ENCODE results near the gene ADARB1. TPM values are rescaled to one million over a fixed set of nuclear protein-coding genes. Genes with fewer than 3 reads are reported as not detected.

Gene ADARB1
- total RNA-seq, 1 donor from 2014 or later: 25.8 TPM

DNA sequence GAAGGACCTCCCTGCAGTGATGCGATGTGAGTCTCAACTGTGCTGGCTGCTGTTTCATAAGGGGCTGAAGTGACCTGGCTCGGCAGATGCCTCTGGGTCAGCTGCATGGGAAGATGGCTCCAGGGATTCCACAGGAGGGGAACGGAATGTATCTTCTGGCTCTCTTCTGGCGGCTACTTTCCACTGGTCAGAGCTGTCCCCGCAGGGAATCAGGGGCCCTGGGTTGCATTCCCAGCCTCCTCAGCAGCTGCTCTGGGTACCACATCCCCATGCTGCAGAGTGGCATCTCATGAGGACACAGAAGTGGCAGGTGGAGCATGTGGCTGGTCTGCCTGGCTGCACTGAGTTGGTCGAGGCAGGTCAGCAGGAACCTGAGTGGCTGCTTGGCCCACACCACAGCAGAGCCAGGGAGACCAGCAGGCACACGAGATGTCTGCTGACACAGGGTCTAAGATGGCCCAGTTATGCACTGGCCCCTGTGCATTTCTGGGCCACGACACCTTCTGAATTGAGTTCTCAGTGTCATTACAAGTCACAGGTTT is 170.5 kb downstream of the ADARB1 start:
- Mint-ChIP-seq H3K4me1 (ENCODE audit: low read depth, unreplicated experiment) (no peaks in the 10 kb centered on the region), H3K4me3 (ENCODE audit: unreplicated experiment) (no peak overlapping the region), H3K27ac (ENCODE audit: unreplicated experiment) (no peak overlapping the region), H3K9me3 (ENCODE audit: unreplicated experiment) (peaks cover 21% of the 10 kb centered on the region), H3K27me3 (ENCODE audit: low read depth, unreplicated experiment) (peaks cover 12% of the 10 kb centered on the region), H3K36me3 (ENCODE audit: low read depth, unreplicated experiment) (peaks cover 2% of the 10 kb centered on the region)
- no peaks in the 10 kb centered on the region for H3K36me3 ChIP-seq (ENCODE audit: insufficient read depth, low read length)
- DNase-seq (ENCODE audit: low read depth): no peak
- TF ChIP-seq EZH2 (IDR thresholded peaks at IDR 0.05; ENCODE audit: insufficient read depth, low read length): no peak
- TF ChIP-seq, protein P1, sequence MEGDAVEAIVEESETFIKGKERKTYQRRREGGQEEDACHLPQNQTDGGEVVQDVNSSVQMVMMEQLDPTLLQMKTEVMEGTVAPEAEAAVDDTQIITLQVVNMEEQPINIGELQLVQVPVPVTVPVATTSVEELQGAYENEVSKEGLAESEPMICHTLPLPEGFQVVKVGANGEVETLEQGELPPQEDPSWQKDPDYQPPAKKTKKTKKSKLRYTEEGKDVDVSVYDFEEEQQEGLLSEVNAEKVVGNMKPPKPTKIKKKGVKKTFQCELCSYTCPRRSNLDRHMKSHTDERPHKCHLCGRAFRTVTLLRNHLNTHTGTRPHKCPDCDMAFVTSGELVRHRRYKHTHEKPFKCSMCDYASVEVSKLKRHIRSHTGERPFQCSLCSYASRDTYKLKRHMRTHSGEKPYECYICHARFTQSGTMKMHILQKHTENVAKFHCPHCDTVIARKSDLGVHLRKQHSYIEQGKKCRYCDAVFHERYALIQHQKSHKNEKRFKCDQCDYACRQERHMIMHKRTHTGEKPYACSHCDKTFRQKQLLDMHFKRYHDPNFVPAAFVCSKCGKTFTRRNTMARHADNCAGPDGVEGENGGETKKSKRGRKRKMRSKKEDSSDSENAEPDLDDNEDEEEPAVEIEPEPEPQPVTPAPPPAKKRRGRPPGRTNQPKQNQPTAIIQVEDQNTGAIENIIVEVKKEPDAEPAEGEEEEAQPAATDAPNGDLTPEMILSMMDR (IDR thresholded peaks at IDR 0.05; ENCODE audit: insufficient read depth, low read depth, low read length): no peak
- H3K4me3 ChIP-seq (ENCODE audit: insufficient read depth, low read depth, low read length): no peak overlapping the region
- no peak overlapping the region for H2AFZ ChIP-seq (ENCODE audit: low read depth, low read length)
- peaks cover 4% of the 10 kb centered on the region for H3K4me1 ChIP-seq (ENCODE audit: insufficient read depth, low read length)
- no peak overlapping the region for H3K4me2 ChIP-seq (ENCODE audit: low read length)
- H3K27ac ChIP-seq (ENCODE audit: low read depth, low read length): no peak overlapping the region
- no peak overlapping the region for H3K9ac ChIP-seq (ENCODE audit: low read length)
- no peaks in the 10 kb centered on the region for H4K20me1 ChIP-seq (ENCODE audit: insufficient read depth, low read length)
- no peaks in the 10 kb centered on the region for H3K79me2 ChIP-seq (ENCODE audit: insufficient read depth, low read length)
- H3K27me3 ChIP-seq (ENCODE audit: insufficient read depth, low read length): peaks cover 3% of the 10 kb centered on the region
- no peak for FAIRE-seq
- H3K9me3 ChIP-seq (ENCODE audit: insufficient read depth, low read depth, low read length): peaks cover 2% of the 10 kb centered on the region

DNA sequence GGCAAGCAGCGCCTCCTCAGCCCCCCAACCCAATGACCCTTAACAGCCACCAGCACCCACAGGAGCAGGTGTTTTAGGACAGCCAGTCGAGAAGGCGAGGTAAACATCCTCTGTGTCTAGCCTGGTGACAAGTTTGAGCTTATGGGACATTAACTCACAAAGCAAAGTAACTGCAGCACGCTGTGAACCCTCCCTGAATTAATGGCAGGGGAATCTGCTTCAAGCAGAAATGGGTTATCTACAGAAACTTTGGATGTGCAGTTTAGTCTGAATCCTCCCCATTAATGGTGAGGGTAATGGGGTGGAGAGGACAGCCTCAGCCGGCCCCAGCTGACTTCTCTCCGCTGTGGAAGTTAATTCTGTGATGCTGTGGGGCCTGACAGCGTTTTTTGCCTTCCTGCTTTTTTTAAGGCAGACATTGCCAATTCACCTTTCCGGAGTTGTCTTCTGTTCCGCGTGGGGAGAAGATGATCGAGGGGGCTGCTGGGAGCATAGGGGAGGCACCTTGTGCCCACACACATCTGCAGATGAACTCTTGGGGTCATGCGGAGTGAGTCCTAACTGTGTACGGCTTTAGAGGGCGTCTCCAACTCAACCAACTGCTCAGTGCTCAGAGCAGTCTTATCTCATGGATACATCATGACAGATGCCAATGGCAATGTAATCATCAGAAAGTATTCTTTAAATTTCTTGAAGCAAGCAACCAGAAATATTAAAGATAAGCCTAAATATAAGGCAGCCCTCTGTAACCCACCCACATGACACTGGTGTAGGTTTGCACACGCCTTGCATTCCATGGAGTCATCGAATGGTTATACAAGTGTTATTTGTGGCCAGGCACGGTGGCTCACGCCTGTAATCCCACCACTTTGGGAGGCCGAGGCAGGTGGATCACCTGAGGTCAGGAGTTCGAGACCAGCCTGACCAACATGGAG is 172.3 kb downstream of the ADARB1 start:
- Mint-ChIP-seq H3K27me3 (ENCODE audit: low read depth, unreplicated experiment) (peaks cover 18% of the 10 kb centered on the region), H3K4me1 (ENCODE audit: low read depth, unreplicated experiment) (no peaks in the 10 kb centered on the region), H3K36me3 (ENCODE audit: low read depth, unreplicated experiment) (no peaks in the 10 kb centered on the region), H3K27ac (ENCODE audit: unreplicated experiment) (no peak overlapping the region), H3K9me3 (ENCODE audit: unreplicated experiment) (peaks cover 29% of the 10 kb centered on the region), H3K4me3 (ENCODE audit: unreplicated experiment) (no peak overlapping the region)
- Histone ChIP-seq H3K9me3 (ENCODE audit: insufficient read depth, low read depth, low read length) (no peaks in the 10 kb centered on the region), H3K4me2 (ENCODE audit: low read length) (no peak overlapping the region), H3K4me3 (ENCODE audit: insufficient read depth, low read depth, low read length) (no peak overlapping the region), H4K20me1 (ENCODE audit: insufficient read depth, low read length) (no peaks in the 10 kb centered on the region), H3K9ac (ENCODE audit: low read length) (no peak overlapping the region), H3K36me3 (ENCODE audit: insufficient read depth, low read length) (no peaks in the 10 kb centered on the region), H2AFZ (ENCODE audit: low read depth, low read length) (no peak overlapping the region), H3K27ac (ENCODE audit: low read depth, low read length) (no peak overlapping the region), H3K4me1 (ENCODE audit: insufficient read depth, low read length) (peaks cover 4% of the 10 kb centered on the region), H3K79me2 (ENCODE audit: insufficient read depth, low read length) (no peaks in the 10 kb centered on the region), H3K27me3 (ENCODE audit: insufficient read depth, low read length) (peaks cover 3% of the 10 kb centered on the region)
- TF ChIP-seq, protein P1 (IDR thresholded peaks at IDR 0.05; ENCODE audit: insufficient read depth, low read depth, low read length): no peak
- no peak for TF ChIP-seq EZH2 (IDR thresholded peaks at IDR 0.05; ENCODE audit: insufficient read depth, low read length)
- DNase-seq (ENCODE audit: low read depth) (no peak), FAIRE-seq (no peak)

Measured in astrocyte (in vitro differentiated cells and primary cell).